ENCODE measurements around the gene MRPS5.
"Not testable (repeated sequence)": the region's sequence is repeated elsewhere in the genome, so short reads cannot be mapped to it uniquely, and the experiment has no call there.

Gene MRPS5

GRCh38 chr2:95047629-95048510 is 73.7 kb downstream of the MRPS5 start:
- DNase-seq = no peak

- DNase-seq = no peak
These were observed 75.1 kb downstream of the MRPS5 start for GRCh38 chr2:95046371-95047112.

DNA sequence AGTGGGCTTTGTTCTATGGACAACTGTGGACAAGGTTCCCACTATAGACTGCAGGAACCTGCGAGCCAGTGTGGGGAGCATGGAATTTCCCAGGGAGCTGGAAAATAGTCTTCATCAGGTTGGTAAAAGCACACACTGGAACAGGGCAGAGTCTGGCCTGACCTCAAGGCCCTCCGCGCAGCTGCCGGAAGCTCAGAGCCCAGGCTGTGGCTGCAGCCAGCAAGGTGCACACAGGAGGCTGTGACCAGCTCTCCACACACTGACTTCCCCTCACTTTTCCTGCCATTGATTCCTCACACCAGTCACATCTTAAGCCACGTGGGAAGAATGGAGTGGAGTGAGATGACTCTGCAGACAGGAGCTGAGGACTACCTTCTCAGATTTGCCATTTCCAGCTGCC is 77.0 kb downstream of the MRPS5 start:
- no peak for DNase-seq

DNA sequence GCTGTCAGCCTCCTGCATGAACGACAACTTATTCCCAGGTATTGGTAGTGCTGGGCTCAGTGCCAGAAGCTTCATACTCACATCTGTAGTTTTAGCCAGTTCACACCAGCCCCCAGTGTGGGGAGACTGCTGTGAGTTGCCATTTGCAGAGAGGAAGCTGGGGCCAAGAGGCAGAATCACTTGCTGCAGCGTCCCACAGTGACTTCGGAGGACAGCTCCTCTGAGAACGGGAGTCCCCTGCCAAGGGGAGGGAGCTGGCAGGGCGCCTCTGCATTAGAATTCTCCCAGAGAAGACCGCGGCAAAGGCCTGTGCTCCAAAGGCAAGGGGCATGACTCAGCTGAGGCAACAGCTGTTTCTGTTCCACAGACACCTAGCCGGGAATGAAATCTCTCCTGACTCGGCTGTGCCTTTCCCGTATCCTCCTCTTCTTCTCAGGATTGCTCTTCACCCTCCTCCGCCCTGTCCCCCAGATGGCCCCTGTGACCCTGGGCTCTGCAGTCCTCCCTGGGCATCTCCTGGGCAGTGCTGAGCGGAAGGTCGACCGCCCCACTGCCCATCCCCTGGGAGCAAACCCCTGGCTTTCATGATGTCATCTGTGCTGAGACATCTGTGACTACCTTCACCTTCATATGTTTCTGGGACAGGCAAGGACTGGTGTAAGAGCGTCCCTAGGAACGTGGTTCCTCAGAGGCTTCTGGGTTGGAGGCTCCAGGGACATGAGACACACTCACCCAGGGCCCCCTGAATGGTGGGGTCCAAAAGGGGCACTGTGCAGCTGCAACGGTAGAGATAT is 78.1 kb downstream of the MRPS5 start:
- peak in 45 of 51 donors; percentile 8 to 94 (median 78) for DNase-seq

DNA sequence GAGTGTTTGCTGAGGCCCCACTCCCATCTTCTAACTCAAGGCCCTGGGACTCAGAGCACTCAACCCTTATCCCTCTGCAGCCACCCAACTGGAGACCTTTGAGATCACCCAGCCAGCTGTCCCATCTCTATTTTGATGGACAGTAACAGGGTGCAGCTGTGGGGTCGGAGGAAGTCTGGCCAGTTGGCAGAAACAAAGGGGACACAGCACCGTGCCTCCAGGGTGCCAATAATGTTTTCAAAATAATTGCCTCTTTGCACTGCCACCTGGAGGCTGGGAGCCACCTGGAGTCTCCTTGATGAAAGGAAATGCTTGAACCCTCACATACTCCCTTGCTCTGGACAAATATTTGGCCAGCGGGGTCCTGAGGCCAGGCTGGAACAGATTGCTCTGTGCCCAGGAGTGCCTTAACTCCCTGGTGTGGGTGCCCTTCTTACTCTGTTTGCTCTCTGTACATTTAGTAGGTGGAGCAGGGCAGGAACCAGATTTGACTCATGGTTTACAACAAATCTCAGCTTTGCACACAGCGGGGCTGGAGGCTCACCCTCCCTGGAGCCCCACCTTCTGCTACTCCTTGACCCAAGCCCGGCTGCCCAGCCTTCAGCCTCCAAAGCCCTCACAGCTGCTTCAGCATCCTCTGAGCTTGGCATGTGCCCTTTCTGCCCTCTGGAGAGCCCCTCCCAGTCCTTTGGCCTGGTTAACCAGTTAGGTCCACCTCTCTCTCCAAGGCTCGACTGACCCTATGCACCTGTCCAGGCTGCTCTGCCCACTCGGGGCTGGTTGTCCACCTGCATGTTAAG is 78.9 kb downstream of the MRPS5 start:
- peak in 1 of 51 donors; percentile 57 for DNase-seq

- DNase-seq = no peak
These were observed 79.7 kb downstream of the MRPS5 start for GRCh38 chr2:95041824-95042442.

- DNase-seq = no peak
These were observed 80.4 kb downstream of the MRPS5 start for GRCh38 chr2:95041060-95041823.

GRCh38 chr2:95040426-95040825 is 81.2 kb downstream of the MRPS5 start:
- DNase-seq = peak in 2 of 51 donors; percentile 24 to 26

GRCh38 chr2:95039978-95040377 is 81.6 kb downstream of the MRPS5 start:
- DNase-seq = no peak

DNA sequence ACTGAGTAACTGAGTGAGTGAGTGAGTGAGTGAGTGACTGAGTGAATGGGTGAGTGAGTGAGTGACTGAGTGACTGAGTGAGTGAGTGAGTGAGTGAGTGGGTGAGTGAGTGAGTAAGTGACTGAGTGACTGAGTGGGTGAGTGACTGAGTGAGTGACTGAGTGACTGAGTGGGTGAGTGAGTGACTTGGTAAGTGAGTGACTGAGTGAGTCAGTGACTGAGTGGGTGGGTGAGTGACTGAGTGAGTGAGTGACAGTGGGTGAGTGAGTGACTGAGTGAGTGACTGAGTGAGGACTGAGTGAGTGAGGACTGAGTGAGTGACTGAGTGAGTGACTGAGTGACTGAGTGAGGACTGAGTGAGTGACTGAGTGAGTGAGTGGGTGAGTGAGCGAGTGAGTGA is 82.2 kb downstream of the MRPS5 start:
- DNase-seq = no peak

- DNase-seq = no peak
These were observed 82.8 kb downstream of the MRPS5 start for GRCh38 chr2:95038635-95039298.

DNA sequence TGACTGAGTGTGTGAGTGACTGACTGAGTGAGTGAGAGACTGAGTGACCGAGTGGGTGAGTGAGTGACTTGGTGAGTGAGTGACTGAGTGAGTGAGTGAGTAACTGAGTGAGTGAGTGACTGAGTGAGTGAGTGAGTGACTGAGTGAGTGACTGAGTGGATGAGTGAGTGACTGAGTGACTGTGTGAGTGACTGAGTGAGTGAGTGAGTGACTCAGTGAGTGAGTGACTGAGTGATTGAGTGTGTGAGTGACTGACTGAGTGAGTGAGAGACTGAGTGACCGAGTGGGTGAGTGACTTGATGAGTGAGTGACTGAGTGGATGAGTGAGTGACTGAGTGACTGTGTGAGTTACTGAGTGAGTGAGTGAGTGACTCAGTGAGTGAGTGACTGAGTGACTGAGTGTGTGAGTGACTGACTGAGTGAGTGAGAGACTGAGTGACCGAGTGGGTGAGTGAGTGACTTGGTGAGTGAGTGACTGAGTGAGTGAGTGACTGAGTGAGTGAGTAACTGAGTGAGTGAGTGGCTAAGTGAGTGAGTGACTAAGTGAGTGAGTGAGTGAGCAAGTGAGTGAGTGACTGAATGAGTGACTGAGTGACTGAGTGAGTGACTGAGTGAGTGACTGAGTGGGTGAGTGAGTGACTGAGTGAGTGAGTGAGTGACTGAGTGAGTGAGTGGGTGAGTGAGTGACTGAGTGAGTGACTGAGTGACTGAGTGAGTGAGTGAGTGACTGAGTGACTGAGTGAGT is 83.6 kb downstream of the MRPS5 start:
- not testable (repeated sequence) for DNase-seq

GRCh38 chr2:95037384-95037839 is 84.2 kb downstream of the MRPS5 start:
- DNase-seq = no peak

GRCh38 chr2:95036596-95037383 is 84.8 kb downstream of the MRPS5 start:
- DNase-seq = no peak

Measured in hypothalamus (tissue), 51 donors.